ENCODE results near the gene ZFP28. TPM values are rescaled to one million over a fixed set of nuclear protein-coding genes. Genes with fewer than 3 reads are reported as not detected.

ZFP28 gene
- total RNA-seq: 1 to 10 TPM; 4.8 to 5.7 TPM
- long read RNA-seq, full-length matches to known transcripts: 7 of 7 reads
- long read RNA-seq, partial matches to known transcripts: 0 of 7 reads
- long read RNA-seq, other reads (novel, unspliced or antisense): 0 of 7 reads

- intact Hi-C loops (cut with DNase I): loop anchor here in 1 of 2 donors (10.0 kb wide), 1 partner anchor 134 kb away; the partner anchor contains the start of gene ZNF583
- DNase-seq (peak; percentile 87), ATAC-seq (peak; percentile 86 to 89)
Measured at GRCh38 chr19:56538761-56539263, at the start of gene ZFP28. Gene ZFP28, plus strand, starts transcription at chr19:56538948. Its CDS starts 71 bp downstream, at chr19:56539019.

- intact Hi-C loops (cut with DNase I): no loop called here
- no peak for DNase-seq
Measured at GRCh38 chr19:56491399-56491798, 47.3 kb upstream of the ZFP28 start.

GRCh38 chr19:56504581-56504980 is 34.2 kb upstream of the ZFP28 start:
- intact Hi-C loops (cut with DNase I): no loop called here
- no peak for ATAC-seq
- no peak for DNase-seq

More at GRCh38 chr19:56491399-56491798, 47.3 kb upstream of the ZFP28 start:
- peak in 1 of 2 donors; percentile 18 for ATAC-seq

- DNase-seq: peak; percentile 100
- intact Hi-C loops (cut with DNase I): no loop called here
- ATAC-seq: peak; percentile 100
Measured at GRCh38 chr19:56507446-56508289, 31.1 kb upstream of the ZFP28 start, which contains the start of gene ZNF471. Gene ZNF471, plus strand, starts transcription at chr19:56507855. Its CDS starts 3,717 bp downstream, at chr19:56511572.

- intact Hi-C loops (cut with DNase I): no loop called here
- ATAC-seq (no peak), DNase-seq (no peak)
Measured at GRCh38 chr19:56508290-56508778, 30.4 kb upstream of the ZFP28 start.

GRCh38 chr19:56525214-56525860 is 13.4 kb upstream of the ZFP28 start:
- intact Hi-C loops (cut with DNase I): no loop called here
- no peak for ATAC-seq
- DNase-seq: no peak

GRCh38 chr19:56537442-56537841 is 1.3 kb upstream of the ZFP28 start:
- ATAC-seq (no peak), DNase-seq (no peak)
- intact Hi-C loops (cut with DNase I): loop anchor here in 1 of 2 donors (10.0 kb wide), 1 partner anchor 133 kb away; the partner anchor contains the start of gene ZNF583

- intact Hi-C loops (cut with DNase I): loop anchor here in 1 of 2 donors (10.0 kb wide), 1 partner anchor 134 kb away; the partner anchor contains the start of gene ZNF583
- ATAC-seq (peak; percentile 97 to 99), DNase-seq (peak; percentile 93)
Measured at GRCh38 chr19:56538254-56538760, 441 bp upstream of the ZFP28 start.

- ATAC-seq (no peak), DNase-seq (no peak)
- intact Hi-C loops (cut with DNase I): no loop called here
Measured at GRCh38 chr19:56543776-56544175, 5.0 kb downstream of the ZFP28 start.

- intact Hi-C loops (cut with DNase I): no loop called here
- DNase-seq (no peak), ATAC-seq (no peak)
Measured at GRCh38 chr19:56547535-56547934, 8.8 kb downstream of the ZFP28 start.

GRCh38 chr19:56554272-56554869 is 15.6 kb downstream of the ZFP28 start:
- DNase-seq (no peak), ATAC-seq (no peak)
- intact Hi-C loops (cut with DNase I): no loop called here

GRCh38 chr19:56562766-56563165 is 24.0 kb downstream of the ZFP28 start:
- DNase-seq: no peak
- intact Hi-C loops (cut with DNase I): no loop called here
- no peak for ATAC-seq

GRCh38 chr19:56566904-56567273 is 28.1 kb downstream of the ZFP28 start:
- peak; percentile 71 for DNase-seq

GRCh38 chr19:56567274-56568120 is 28.7 kb downstream of the ZFP28 start, which contains the start of gene ZNF470:
Gene ZNF470, plus strand, starts transcription at chr19:56567468. Its CDS starts 2,844 bp downstream, at chr19:56570312.
- intact Hi-C loops (cut with DNase I): no loop called here
- ATAC-seq (peak; percentile 100), DNase-seq (peak; percentile 97)

More at GRCh38 chr19:56566904-56567273, 28.1 kb downstream of the ZFP28 start:
- intact Hi-C loops (cut with DNase I): no loop called here
- peak; percentile 68 to 80 for ATAC-seq

GRCh38 chr19:56572589-56572988 is 33.8 kb downstream of the ZFP28 start:
- intact Hi-C loops (cut with DNase I): no loop called here
- ATAC-seq (no peak), DNase-seq (no peak)

- intact Hi-C loops (cut with DNase I): no loop called here
- ATAC-seq (no peak), DNase-seq (no peak)
Measured at GRCh38 chr19:56573914-56574313, 35.2 kb downstream of the ZFP28 start.

- DNase-seq (no peak), ATAC-seq (no peak)
- intact Hi-C loops (cut with DNase I): no loop called here
Measured at GRCh38 chr19:56577719-56578602, 39.2 kb downstream of the ZFP28 start.

Measured in left cardiac atrium (tissue), 4 donors.